Omental fat pad (tissue), 4 donors: Measurements from ENCODE around the gene XRCC6. TPM values are rescaled to one million over a fixed set of nuclear protein-coding genes. Genes with fewer than 3 reads are reported as not detected.
A peak's percentile ranks its signal among the peaks of the same experiment; 100 is the strongest.
"Not testable (repeated sequence)": the region's sequence is repeated elsewhere in the genome, so short reads cannot be mapped to it uniquely, and the experiment has no call there.

Experiments used
- ATAC-seq: fragments of 150-250 bp; one replicate; pipeline ENCODE4 v1.9.1; 2016; ENCODE audit warnings: mild to moderate bottlenecking, moderate library complexity; ENCODE audit not compliant: low FRiP score
- DNase-seq: peaks from one replicate; pipeline ENCODE4 v3.0.0-alpha.2; 2019; ENCODE audit warnings: low spot score
- total RNA-seq, 4 donors: library from RNA; depleted of rRNA; stranded (reverse); fragments of >200 nt; gene quantifications; one replicate each; pipeline ENCODE4 v1.1.0, GENCODE V29; 2016
- TF ChIP-seq, protein P1 (sequence below), 3 donors: fragments of 450-650 bp; IDR thresholded peaks; one replicate each; pipeline ENCODE4 v1.5.1; 2016 to 2017; ENCODE audit warnings: antibody characterized with exemption in 3 of 3, mild to moderate bottlenecking in 3 of 3, moderate library complexity in 2 of 3

Gene XRCC6
- total RNA-seq, 4 donors from 2014 or later, result 168 to 191 (median 181) TPM

DNA sequence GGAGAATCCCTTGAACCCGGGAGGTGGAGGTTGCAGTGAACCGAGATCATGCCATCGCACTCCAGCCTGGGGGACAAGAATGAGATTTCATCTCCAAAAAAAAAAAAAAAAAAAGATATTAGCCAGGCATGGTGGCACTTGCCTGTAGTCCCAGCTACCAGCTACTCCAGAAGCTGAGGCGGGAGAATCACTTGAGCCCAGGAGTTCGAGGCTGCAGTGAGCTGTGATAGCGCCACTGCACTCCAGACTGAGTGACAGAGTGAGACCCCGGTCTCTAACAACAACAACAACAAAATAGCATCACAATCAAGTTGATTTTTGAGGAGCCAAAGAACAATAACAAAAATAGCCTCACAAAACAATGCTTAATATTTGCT is 33.8 kb upstream of the XRCC6 start:
- DNase-seq, result no peak
- no peak for ATAC-seq
- TF ChIP-seq, protein P1, sequence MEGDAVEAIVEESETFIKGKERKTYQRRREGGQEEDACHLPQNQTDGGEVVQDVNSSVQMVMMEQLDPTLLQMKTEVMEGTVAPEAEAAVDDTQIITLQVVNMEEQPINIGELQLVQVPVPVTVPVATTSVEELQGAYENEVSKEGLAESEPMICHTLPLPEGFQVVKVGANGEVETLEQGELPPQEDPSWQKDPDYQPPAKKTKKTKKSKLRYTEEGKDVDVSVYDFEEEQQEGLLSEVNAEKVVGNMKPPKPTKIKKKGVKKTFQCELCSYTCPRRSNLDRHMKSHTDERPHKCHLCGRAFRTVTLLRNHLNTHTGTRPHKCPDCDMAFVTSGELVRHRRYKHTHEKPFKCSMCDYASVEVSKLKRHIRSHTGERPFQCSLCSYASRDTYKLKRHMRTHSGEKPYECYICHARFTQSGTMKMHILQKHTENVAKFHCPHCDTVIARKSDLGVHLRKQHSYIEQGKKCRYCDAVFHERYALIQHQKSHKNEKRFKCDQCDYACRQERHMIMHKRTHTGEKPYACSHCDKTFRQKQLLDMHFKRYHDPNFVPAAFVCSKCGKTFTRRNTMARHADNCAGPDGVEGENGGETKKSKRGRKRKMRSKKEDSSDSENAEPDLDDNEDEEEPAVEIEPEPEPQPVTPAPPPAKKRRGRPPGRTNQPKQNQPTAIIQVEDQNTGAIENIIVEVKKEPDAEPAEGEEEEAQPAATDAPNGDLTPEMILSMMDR (IDR thresholded peaks at IDR 0.05), result no peak

DNA sequence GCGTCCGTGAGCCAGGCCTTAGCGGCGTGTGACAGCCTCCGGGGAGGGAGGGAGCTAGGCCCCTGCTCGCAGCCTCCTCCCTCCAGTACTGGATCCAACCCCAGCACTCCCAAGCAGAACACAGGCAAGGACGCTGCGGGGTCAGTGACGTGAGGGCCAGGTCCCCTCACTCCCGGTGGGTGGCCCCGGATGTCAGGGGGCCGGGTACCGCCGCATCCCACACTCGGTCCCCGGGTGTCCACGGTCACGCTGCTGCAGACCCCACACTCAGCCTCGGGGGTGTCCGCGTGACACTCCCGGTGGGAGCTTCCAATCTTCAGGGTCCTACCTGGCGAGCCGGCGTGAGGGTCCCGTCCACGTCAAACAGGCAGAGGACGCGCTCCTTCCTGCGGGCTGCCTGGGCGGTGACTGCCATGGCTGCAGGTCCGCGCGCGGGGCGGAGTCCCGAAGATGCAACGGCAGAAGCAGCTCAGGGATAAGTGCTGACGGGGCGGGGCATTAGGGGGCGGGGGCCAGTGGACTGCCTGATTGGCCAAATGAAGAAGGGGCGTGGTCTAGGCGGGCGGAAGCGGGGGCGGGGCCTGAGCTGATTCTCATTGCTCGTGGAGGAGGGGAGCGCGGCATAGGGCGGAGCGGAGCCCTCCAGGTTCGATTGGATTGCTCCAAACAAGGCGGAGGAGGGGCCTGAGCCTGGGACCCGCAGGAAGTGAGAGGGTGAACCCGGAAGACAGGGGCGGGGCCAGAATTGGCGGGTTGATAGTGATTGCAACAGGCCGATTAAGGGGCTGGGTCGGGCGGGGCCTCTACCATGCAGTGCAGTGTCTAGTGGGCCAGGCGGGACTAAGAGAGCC is 31.5 kb upstream of the XRCC6 start, which contains the start of gene PMM1:
Gene PMM1 (minus strand): TSS at position 450 of the 851 bp plus-strand sequence. CDS start 35 bp downstream, at position 415.
- DNase-seq (peak; percentile 100), ATAC-seq (peak; percentile 100)
- TF ChIP-seq, protein P1 (IDR thresholded peaks at IDR 0.05), result no peak

DNA sequence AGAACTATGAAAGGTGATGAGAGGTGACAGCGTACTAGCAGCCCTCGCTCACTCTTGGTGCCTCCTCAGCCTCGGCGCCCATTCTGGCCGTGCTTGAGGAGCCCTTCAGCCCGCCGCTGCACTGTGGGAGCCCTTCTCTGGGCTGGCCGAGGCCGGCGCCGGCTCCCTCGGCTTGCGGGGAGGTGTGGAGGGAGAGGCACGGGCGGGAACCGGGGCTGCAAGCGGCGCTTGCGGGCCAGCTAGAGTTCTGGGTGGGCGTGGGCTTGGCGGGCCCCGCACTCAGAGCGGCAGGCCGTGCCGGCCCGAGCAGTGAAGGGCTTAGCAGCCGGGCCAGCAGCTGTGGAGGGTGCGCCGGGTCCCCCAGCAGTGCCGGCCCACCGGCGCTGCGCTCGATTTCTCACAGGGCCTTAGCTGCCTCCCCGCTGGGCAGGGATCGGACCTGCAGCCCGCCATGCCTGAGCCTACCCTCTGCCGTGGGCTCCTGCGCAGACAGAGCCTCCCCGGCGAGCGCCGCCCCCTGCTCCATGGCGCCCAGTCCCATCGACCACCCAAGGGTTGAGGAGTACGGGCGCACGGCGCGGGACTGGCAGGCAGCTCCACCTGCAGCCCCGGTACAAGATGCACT is 27.6 kb upstream of the XRCC6 start:
- ATAC-seq, DNase-seq: not testable (repeated sequence)

DNA sequence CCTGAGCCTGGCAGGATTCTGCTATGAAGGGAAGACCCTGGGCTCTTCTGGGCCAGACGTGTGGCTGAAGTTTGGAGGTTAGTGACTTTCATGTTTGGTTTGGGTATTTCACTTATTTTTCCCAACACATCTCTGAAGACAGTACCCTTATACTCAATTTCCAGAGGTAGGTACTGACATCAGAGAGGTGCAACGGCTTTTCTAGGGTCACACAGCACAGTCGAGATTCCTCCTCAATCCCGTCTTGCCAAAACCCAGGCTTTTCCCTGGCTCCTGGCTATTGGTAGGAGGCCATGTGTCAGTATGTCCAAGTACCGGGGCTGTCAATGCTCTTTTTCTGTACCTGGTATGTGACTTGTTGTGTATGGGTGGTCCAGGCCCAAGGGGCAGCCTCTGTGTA is 25.4 kb upstream of the XRCC6 start:
- DNase-seq, result no peak
- TF ChIP-seq, protein P1 (IDR thresholded peaks at IDR 0.05), result no peak
- no peak for ATAC-seq

DNA sequence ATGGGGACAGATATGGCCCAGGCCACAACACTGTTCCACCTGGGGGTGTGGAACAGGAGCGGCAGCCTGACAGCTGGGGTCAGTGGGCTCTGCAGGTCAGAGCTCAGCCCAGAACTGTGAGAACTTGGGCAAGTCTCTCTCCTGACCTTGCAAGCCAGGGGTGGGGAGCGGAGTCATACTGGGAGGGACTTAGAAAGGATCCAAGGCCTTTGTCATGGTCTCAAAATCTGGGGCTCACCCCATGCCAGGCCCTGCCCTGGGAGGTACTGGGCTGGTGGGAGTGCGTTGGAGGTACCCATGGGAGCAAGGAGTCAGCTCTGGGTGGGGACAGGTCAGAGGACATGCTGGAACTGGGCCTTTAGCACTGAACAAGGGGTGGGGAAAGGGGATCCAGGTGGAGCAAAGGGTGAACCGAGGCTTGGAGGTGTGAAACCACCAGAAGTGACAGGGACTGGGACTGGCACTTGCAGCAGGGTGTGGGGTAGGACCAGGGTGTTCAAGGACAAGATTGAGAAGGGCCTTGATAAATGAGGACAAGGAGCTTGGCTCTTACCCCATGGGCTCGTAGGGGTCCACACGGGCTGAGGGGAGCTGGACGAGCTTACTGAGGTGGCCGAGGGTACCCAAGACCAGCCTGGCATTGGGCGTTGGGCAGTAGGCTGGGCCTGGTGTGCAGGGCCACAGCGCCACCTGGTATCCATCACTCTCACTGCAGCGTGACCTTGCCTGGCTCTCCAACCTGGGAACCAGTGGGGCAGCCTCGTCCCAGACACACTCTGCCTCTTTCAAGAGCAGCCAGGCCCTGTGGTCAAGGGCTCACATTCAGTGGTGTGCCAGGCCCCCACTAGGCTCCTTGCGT is 24.1 kb upstream of the XRCC6 start:
- no peak for DNase-seq
- ATAC-seq, result peak; percentile 85
- TF ChIP-seq, protein P1 (IDR thresholded peaks at IDR 0.05), result no peak

DNA sequence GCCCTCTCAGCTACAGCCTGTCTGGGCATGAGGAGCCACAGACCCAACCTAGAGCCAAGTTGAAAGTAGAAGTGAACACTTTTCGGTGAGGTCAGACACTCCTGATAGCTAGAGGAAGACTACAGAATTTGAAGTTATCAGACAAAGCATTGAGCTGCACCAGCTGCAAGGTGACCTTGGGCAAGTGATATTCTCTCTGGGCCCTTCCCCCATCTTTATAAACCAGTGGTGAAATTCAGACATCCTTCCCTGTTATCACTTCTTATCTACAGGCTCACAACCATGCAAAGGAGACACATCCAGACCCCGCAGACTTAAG is 23.5 kb upstream of the XRCC6 start:
- TF ChIP-seq, protein P1 (IDR thresholded peaks at IDR 0.05), result no peak
- DNase-seq (no peak), ATAC-seq (no peak)

DNA sequence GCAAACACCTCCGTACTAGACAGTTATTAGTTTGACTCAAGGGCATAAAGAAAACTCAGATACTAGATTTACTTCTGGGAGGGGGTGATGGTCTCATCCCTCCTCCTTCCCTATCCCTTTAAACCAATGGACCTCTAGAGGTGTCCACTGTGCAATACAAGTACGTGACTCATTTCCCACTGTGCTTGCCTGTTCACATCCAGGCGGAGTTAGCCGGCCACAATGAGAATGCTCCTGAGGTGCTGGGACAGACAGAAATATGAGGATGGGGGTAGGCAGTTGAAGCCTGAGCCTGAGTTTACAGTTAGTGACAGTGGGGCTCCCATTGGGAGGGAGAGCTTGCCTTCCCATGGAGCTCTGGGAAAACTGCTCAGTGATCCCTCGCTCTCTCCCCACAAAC is 23.0 kb upstream of the XRCC6 start:
- TF ChIP-seq, protein P1 (IDR thresholded peaks at IDR 0.05), result no peak
- DNase-seq, result no peak
- no peak for ATAC-seq
